Measurements from ENCODE around the gene NDRG4. TPM values are rescaled to one million over a fixed set of nuclear protein-coding genes. Genes with fewer than 3 reads are reported as not detected.

The NDRG4 gene
- total RNA-seq, 1 donor from 2014 or later = 38.4 TPM

- DNase-seq (ENCODE audit: extremely low read depth, low read depth, low spot score) = no peak
Measured at GRCh38 chr16:58508671-58509251, 8.8 kb downstream of the NDRG4 start.

DNA sequence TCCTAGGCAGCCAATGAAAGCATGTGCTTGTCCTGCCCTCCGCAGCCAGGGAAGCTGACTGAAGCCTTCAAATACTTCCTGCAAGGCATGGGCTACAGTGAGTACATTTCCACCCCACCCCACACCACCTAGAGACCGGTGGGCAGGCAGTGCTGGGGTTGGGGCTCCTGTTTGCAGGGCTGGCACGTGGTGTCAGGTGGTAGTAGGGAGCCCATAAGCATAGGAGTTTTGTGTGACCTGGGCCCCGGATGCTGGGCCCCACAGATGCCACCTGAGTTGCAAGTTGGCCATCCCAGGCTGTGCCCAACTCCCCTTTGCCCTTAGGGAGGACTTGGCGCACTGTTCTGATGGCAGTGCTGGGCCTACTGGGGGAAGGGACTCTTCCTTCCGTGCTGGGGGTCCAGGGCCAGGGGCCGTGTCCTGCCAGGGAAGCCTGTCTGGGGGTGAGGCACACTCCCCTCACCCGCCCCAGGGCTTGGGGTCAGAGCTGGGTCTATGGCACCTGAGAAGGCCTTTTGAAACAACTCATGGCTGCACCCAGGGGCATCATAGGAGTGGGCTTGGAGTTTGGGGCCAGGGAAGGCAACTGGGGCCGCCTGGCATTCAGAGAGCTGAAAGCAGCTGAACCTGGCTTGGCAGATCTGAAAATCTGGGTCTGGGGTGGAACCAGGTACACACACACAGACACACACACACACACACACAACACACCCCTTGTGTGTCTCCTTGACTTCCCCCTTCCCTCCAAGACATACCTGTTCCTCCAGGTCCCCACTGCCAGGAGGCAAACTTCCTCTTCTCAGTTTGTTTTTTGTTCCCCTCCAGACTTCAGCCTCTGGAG, 9.5 kb downstream of the NDRG4 start:
- no peak for DNase-seq (ENCODE audit: extremely low read depth, low read depth, low spot score)

DNA sequence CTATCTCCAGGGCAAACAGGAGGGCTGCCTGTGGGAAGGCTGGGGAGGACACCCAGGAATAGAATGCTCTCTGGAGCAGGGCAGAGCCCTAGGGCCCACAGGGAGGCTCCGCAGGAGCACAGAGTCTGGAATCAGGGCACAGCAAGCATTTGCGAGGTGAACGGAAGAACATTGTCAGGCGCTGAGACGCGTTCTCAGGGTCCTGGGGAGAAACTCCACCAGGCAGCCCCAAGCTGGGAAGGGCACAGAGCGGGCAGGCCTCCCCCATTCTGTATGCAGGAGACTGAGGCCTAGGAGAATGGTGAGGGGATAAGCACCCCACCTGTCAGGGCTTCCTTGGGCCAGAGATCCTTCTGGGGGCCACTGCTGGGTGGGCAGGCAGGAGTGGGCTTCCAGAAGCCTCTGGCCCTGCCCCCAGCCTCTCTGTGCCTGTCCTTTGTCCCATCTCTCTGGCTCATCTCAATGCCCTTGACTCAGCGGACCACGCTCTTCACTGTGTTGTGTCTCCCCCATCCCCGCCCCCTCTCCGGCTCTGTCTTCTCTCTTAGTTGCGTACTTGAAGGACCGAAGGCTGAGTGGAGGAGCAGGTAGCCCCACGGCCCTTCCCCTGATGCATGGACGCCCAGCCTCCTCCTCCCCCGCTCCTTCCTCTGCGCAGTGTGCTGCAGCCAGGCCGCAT, 10.3 kb downstream of the NDRG4 start:
- no peak for DNase-seq (ENCODE audit: extremely low read depth, low read depth, low spot score)

- DNase-seq (ENCODE audit: extremely low read depth, low read depth, low spot score) = no peak
Measured at GRCh38 chr16:58510776-58511628, 11.1 kb downstream of the NDRG4 start.

GRCh38 chr16:58511933-58512815, 12.2 kb downstream of the NDRG4 start:
- DNase-seq (ENCODE audit: extremely low read depth, low read depth, low spot score) = no peak

GRCh38 chr16:58513874-58514273, 13.9 kb downstream of the NDRG4 start:
- no peak for DNase-seq (ENCODE audit: extremely low read depth, low read depth, low spot score)

DNA sequence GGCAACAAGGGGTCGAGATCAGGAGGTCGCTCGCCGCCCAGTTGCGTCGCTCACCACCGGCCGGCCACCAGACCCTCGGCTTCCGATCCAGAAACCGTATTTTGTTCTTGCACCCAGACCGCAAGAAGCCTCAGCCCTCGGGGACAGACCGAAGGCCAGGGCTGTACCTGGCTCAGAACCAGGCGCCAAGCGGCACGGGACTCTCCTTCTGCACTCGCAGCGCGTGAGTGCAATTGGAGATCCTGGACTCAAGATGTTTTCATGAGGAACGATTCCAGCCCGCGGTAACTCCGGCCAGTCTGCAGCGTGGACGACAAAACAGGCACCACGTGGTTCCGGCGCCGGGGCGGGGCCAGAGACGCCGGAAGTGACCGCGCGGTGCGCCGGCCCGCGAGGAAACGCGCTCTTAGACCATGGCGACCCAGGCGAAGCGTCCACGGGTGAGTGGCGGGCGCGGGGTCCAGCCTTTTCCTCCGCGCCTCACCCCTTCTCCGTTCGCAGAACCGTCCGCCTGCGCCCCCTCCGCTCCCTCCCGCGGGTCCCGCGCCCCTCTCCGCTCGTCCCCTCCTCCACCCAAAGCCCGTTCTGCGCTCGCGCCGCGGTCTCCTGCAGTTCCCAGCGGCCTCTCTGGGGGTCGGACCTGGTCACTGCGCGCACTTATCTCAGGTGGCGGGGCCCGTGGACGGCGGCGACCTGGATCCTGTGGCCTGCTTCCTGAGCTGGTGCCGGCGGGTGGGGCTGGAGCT, 15.4 kb downstream of the NDRG4 start, which contains the start of gene SETD6:
SETD6 (plus strand) TSS at position 393 of the 746 bp plus-strand sequence; CDS start at position 414, 21 bp downstream.
- DNase-seq (ENCODE audit: extremely low read depth, low read depth, low spot score) = peak; percentile 56

DNA sequence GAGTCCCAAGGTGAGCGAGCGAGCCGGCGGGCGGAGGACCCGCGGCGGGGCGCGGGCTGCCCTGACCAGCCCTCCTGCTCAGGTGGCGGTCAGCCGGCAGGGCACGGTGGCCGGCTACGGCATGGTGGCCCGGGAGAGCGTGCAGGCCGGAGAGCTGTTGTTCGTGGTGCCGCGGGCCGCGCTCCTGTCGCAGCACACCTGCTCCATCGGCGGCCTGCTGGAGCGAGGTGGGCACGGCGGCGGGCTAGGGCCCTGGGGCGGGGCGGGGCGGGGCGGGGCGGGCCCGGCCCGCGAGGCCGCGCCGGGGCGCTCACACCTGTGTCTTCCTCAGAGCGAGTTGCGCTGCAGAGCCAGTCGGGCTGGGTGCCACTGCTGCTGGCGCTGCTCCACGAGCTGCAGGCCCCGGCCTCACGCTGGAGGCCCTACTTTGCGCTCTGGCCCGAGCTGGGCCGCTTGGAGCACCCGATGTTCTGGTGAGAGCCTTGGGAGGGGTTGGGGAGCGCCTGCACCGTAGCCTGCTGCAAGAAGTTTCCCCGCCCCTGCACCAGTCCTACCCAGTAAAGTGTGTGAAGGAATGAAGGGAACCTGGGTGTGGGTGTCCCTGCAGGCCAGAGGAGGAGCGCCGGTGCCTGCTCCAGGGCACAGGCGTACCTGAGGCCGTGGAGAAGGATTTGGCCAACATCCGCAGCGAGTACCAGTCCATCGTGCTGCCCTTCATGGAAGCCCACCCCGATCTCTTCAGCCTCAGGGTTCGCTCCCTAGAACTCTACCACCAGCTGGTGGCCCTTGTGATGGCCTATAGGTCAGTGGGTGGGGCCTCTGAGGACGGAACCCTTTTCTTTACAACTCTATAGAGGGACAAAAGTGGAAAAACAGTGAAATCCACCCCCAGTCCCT, 16.2 kb downstream of the NDRG4 start:
- no peak for DNase-seq (ENCODE audit: extremely low read depth, low read depth, low spot score)

DNA sequence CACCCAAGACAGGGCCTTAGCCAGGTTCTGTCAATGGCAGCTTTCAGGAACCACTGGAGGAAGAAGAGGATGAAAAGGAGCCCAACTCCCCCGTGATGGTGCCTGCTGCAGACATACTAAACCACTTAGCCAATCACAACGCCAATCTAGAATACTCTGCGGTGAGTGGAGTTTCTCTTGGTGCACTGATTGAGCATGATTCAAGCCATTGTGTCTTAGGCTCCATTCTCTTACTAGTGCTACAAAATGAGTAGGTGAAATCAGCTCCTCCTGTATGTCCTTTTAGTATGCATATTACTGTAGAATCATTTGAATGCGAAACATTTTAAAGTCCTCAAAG, 16.8 kb downstream of the NDRG4 start:
- no peak for DNase-seq (ENCODE audit: extremely low read depth, low read depth, low spot score)

DNA sequence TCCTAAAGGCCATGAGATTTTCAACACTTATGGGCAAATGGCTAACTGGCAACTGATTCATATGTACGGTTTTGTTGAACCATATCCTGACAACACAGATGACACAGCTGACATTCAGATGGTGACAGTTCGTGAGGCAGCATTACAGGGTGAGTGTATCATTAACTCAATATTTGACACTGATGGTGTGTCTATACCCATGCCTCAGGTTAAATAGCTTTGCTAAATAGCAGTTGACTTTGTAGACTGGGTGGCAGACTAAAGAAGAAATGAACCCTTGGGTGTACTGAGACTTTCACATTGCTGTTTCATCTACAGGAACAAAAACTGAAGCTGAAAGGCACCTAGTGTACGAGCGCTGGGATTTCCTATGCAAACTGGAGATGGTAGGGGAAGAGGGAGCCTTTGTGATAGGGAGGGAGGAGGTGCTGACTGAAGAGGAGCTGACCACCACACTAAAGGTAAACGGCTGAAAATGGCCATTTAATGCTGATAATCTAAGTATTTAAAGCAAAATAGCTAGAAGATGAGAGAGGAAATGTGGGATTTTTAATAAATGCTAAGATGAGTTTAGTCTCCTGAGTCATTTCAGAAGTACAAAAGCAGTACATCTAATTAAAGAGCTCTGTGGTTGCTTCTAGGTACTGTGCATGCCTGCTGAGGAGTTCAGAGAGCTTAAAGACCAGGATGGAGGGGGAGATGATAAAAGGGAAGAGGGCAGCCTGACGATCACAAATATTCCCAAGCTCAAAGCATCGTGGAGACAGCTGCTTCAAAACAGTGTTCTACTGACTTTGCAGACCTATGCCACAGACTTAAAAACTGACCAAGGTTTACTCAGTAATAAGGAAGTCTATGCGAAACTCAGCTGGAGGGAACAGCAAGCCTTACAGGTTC, 18.4 kb downstream of the NDRG4 start:
- DNase-seq (ENCODE audit: extremely low read depth, low read depth, low spot score) = no peak

DNA sequence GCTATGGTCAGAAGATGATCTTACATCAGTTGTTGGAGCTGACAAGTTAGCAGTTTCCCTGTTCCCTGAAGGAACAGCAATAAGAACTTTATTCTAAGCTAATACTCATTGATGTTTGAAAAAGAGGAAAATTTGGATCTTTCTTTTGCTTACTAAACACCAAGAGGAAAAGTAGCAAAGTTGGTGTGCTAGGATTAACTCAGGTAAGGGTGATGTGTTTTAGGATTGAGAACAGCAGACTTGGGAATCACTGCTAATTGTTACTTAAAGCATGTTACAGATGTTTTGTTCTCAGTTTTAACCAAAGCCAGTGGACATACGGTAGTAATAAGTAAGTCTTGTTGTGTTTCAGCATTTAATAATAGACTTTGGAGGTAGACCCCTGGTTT, 19.0 kb downstream of the NDRG4 start:
- DNase-seq (ENCODE audit: extremely low read depth, low read depth, low spot score) = no peak

- DNase-seq (ENCODE audit: extremely low read depth, low read depth, low spot score) = no peak
Measured at GRCh38 chr16:58519707-58520106, 19.8 kb downstream of the NDRG4 start.

DNA sequence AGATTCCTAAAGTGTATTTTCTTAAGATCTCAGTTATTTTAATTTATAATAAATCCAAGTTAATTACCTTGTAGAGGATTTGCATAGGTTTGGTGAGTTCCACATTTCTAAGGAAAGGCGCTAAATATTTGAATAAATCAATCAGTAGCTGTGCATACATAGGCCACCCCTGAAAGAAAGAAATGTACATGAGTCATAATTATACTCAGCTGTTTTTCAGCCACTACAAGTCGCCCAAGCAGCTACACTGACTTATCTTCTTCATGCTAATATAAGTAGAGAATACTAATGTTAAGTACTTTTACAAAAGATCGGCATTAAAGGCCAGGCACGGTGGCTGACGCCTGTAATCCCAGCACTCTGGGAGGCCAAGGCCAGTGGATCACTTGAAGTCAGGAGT, 30.2 kb downstream of the NDRG4 start:
- no peak for DNase-seq (ENCODE audit: extremely low read depth, low read depth, low spot score)

DNA sequence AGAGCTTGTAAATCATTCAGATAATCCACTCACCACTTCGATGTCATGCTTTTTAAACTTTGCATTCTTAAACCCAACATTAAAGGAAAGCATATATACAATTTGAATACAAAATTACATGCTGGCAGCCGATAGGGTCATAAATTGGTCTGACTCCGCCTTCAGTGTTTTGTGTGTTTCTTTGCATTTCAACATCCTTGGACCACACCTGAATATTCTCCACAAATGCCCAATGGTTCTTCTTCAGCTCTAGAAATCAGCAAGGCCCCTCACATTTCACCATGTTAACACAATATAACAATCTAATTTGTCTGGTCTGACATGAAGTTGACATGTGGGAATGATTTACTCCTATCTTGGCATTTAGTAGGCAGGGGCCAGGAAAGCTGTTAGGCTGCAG, 32.5 kb downstream of the NDRG4 start:
- DNase-seq (ENCODE audit: extremely low read depth, low read depth, low spot score) = no peak

- no peak for DNase-seq (ENCODE audit: extremely low read depth, low read depth, low spot score)
Measured at GRCh38 chr16:58533751-58534470, 34.0 kb downstream of the NDRG4 start.

DNA sequence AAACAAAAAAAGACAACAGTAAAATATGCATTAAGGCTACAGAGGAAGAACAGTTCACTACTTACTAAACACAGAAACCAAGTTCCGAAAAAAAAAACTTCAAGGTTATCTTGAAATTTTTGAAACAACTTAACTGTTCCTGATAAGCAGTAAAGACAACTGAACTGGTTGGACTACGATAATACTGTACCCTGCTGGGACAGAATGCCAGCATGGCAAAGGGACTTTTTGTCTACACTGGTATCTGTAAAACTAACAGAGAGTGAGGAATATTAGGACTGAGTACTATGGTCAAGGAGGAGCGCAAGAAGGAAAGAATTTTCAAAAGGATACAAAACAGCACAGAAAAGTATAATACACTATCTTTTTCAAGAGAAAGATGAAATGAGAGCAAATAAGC, 35.2 kb downstream of the NDRG4 start:
- no peak for DNase-seq (ENCODE audit: extremely low read depth, low read depth, low spot score)

- DNase-seq (ENCODE audit: extremely low read depth, low read depth, low spot score) = no peak
Measured at GRCh38 chr16:58536278-58536677, 36.3 kb downstream of the NDRG4 start.
